AG04450 (cell line): ENCODE data around the gene CBR1. TPM values are rescaled to one million over a fixed set of nuclear protein-coding genes. Genes with fewer than 3 reads are reported as not detected.

Source experiments
- CTCF ChIA-PET: fragments of 300-600, 350-600 bp; formaldehyde crosslinking; extraction: SDS; loops from one replicate; lab custom pipeline; 2022; ENCODE audit warnings: antibody characterized with exemption, inconsistent platforms; lab: Charles Lee
- POLR2A ChIA-PET: fragments of 350-600 bp; formaldehyde crosslinking; extraction: SDS; loops from one replicate; lab custom pipeline; 2021; ENCODE audit warnings: antibody characterized with exemption, inconsistent platforms; lab: Yijun Ruan, JAX
- DNase-seq: peaks from one replicate; pipeline ENCODE4 v3.0.0-alpha.2; 2011; ENCODE audit warnings: low read depth, low spot score
- H3K27ac ChIP-seq: one replicate; pipeline ENCODE4 v1.5.1; 2012; ENCODE audit warnings: low read depth, low read length, control low read depth
- H3K27me3 ChIP-seq: one replicate; pipeline ENCODE4 v1.6.0; 2012; ENCODE audit warnings: low read length; ENCODE audit not compliant: control insufficient read depth, insufficient read depth
- H3K4me3 ChIP-seq: 2 replicates; pipeline ENCODE4 v1.5.1; 2011; ENCODE audit warnings: mild to moderate bottlenecking, low read depth, low read length, control low read depth
- H3K9me3 ChIP-seq: 2 replicates; pipeline ENCODE4 v1.5.1; 2012; ENCODE audit warnings: low read length; ENCODE audit not compliant: control insufficient read depth, insufficient read depth
- CTCF ChIP-seq: IDR thresholded peaks from 2 replicates; pipeline ENCODE4 v1.5.1; 2011; ENCODE audit warnings: low read depth, low read length, control low read depth, inconsistent platforms
- polyA plus RNA-seq: library from polyadenylated mRNA; depleted of rRNA; stranded (reverse); fragments of >200 nt; gene quantifications from 2 replicates; pipeline ENCODE4 v1.2.3, GENCODE V29; 2011

The CBR1 gene
- polyA plus RNA-seq, 1 experiment: 110 TPM

- Histone ChIP-seq H3K27ac (peak overlapping the region; percentile 11), H3K9me3 (no peaks in the 10 kb centered on the region), H3K4me3 (no peak overlapping the region), H3K27me3 (no peaks in the 10 kb centered on the region)
- TF ChIP-seq CTCF: no peak
- ChIA-PET POLR2A (no interaction called here), CTCF (interaction anchor here (1.0 kb wide), 1 partner anchor 11 kb away, joined by 4 read pairs; no protein-coding TSS in a partner anchor)
- no peak for DNase-seq
These were observed 30.9 kb upstream of the CBR1 start for GRCh38 chr21:36038701-36039497.

- H3K27ac ChIP-seq: no peak overlapping the region
- DNase-seq: no peak
- POLR2A ChIA-PET: interaction anchor here (0.6 kb wide), 2 partner anchors 9 to 20 kb away, joined by 3 read pairs; partner anchors contain the start of gene SETD4
- H3K9me3 ChIP-seq: no peaks in the 10 kb centered on the region
- no peak for TF ChIP-seq CTCF
- CTCF ChIA-PET: interaction anchor here (1.0 kb wide), 1 partner anchor 12 kb away, joined by 4 read pairs; no protein-coding TSS in a partner anchor
- no peak overlapping the region for H3K4me3 ChIP-seq
- no peaks in the 10 kb centered on the region for H3K27me3 ChIP-seq
These were observed 30.0 kb upstream of the CBR1 start for GRCh38 chr21:36039861-36040260.

- ChIA-PET CTCF (interaction anchor here (1.3 kb wide), 1 partner anchor 12 kb away, joined by 10 read pairs; no protein-coding TSS in a partner anchor), POLR2A (interaction anchor here (0.6 kb wide), 1 partner anchor 20 kb away, joined by 3 read pairs; the partner anchor contains the start of gene SETD4)
These were observed 29.4 kb upstream of the CBR1 start for GRCh38 chr21:36040389-36040788.

GRCh38 chr21:36041910-36042309, 27.9 kb upstream of the CBR1 start:
- no peak for TF ChIP-seq CTCF
- Histone ChIP-seq H3K27me3 (no peaks in the 10 kb centered on the region), H3K4me3 (no peak overlapping the region), H3K27ac (no peak overlapping the region), H3K9me3 (no peaks in the 10 kb centered on the region)
- DNase-seq: no peak
- POLR2A ChIA-PET: no interaction called here
- CTCF ChIA-PET: interaction anchor here (0.6 to 1.3 kb wide), 3 partner anchors 13 to 192 kb away, joined by 3 to 10 read pairs (median 3); no protein-coding TSS in a partner anchor

More at GRCh38 chr21:36040389-36040788, 29.4 kb upstream of the CBR1 start:
- TF ChIP-seq CTCF: no peak
- no peaks in the 10 kb centered on the region for H3K27me3 ChIP-seq
- H3K27ac ChIP-seq: no peak overlapping the region
- H3K4me3 ChIP-seq: no peak overlapping the region
- no peaks in the 10 kb centered on the region for H3K9me3 ChIP-seq
- no peak for DNase-seq

GRCh38 chr21:36044056-36044455, 25.8 kb upstream of the CBR1 start:
- Histone ChIP-seq H3K9me3 (no peaks in the 10 kb centered on the region), H3K27ac (no peak overlapping the region), H3K27me3 (no peaks in the 10 kb centered on the region), H3K4me3 (no peak overlapping the region)
- DNase-seq: no peak
- POLR2A ChIA-PET: no interaction called here
- CTCF ChIA-PET: interaction anchor here (1.7 kb wide), 1 partner anchor 15 kb away, joined by 4 read pairs; no protein-coding TSS in a partner anchor
- TF ChIP-seq CTCF: no peak
